ENCODE data around the gene SERPINA7. TPM values are rescaled to one million over a fixed set of nuclear protein-coding genes. Genes with fewer than 3 reads are reported as not detected.

Gene SERPINA7
- polyA plus RNA-seq, 1 donor from 2014 or later, result not detected

- Histone ChIP-seq H3K9me3 (ENCODE audit: low read length) (no peaks in the 10 kb centered on the region), H3K4me3 (ENCODE audit: low read length) (no peak overlapping the region), H3K27me3 (ENCODE audit: insufficient read depth, low read depth, low read length) (no peaks in the 10 kb centered on the region)
These were observed 24.3 kb downstream of the SERPINA7 start for GRCh38 chrX:106014119-106014775.

GRCh38 chrX:106009145-106009544 lies 29.4 kb downstream of the SERPINA7 start:
- no peak overlapping the region for H3K27ac ChIP-seq (ENCODE audit: low read length)
- no peaks in the 10 kb centered on the region for H3K27me3 ChIP-seq (ENCODE audit: insufficient read depth, low read depth, low read length)
- no peak overlapping the region for H3K4me2 ChIP-seq (ENCODE audit: low read length)
- H3K4me3 ChIP-seq (ENCODE audit: low read length), result no peak overlapping the region
- H3K9me2 ChIP-seq (ENCODE audit: insufficient read depth, low read length), result no peaks in the 10 kb centered on the region
- no peak overlapping the region for H3K9ac ChIP-seq (ENCODE audit: low read length)
- TF ChIP-seq TAF1 (IDR thresholded peaks at IDR 0.05; ENCODE audit: low read depth), result no peak
- TF ChIP-seq CTCF (IDR thresholded peaks at IDR 0.05; ENCODE audit: poor library complexity, severe bottlenecking), result no peak
- no peak for TF ChIP-seq RAD21 (conservative IDR thresholded peaks at IDR 0.05)
- TF ChIP-seq REST (IDR thresholded peaks at IDR 0.05; ENCODE audit: borderline replicate concordance), result no peak
- no peaks in the 10 kb centered on the region for H3K9me3 ChIP-seq (ENCODE audit: low read length)
- no peaks in the 10 kb centered on the region for H3F3A ChIP-seq (ENCODE audit: insufficient read depth, low read length, poor library complexity, severe bottlenecking)
- no peak overlapping the region for H2AFZ ChIP-seq (ENCODE audit: low read depth, low read length)
- H3K79me2 ChIP-seq (replicated peaks; ENCODE audit: insufficient read depth, low read length), result no peaks in the 10 kb centered on the region
- H4K20me1 ChIP-seq (ENCODE audit: insufficient read depth), result no peaks in the 10 kb centered on the region
- no peaks in the 10 kb centered on the region for H3K36me3 ChIP-seq (ENCODE audit: insufficient read depth, low read length)

More at GRCh38 chrX:106014119-106014775, 24.3 kb downstream of the SERPINA7 start:
- Histone ChIP-seq H4K20me1 (ENCODE audit: insufficient read depth) (no peaks in the 10 kb centered on the region), H3F3A (ENCODE audit: insufficient read depth, low read length, poor library complexity, severe bottlenecking) (no peaks in the 10 kb centered on the region), H3K27ac (ENCODE audit: low read length) (no peak overlapping the region), H3K4me2 (ENCODE audit: low read length) (no peak overlapping the region), H3K9me2 (ENCODE audit: insufficient read depth, low read length) (no peaks in the 10 kb centered on the region), H3K79me2 (replicated peaks; ENCODE audit: insufficient read depth, low read length) (no peaks in the 10 kb centered on the region), H3K9ac (ENCODE audit: low read length) (no peak overlapping the region), H3K36me3 (ENCODE audit: insufficient read depth, low read length) (no peaks in the 10 kb centered on the region), H2AFZ (ENCODE audit: low read depth, low read length) (no peak overlapping the region)
- TF ChIP-seq POLR2AphosphoS5 (IDR thresholded peaks at IDR 0.05) (no peak), TAF1 (IDR thresholded peaks at IDR 0.05; ENCODE audit: low read depth) (no peak), EZH2 (IDR thresholded peaks at IDR 0.05; ENCODE audit: borderline replicate concordance, insufficient read depth, low read length, poor library complexity, severe bottlenecking) (no peak), SMC3 (conservative IDR thresholded peaks at IDR 0.05; ENCODE audit: poor library complexity) (no peak), EP300 (conservative IDR thresholded peaks at IDR 0.05; ENCODE audit: poor library complexity, severe bottlenecking) (no peak), RAD21 (conservative IDR thresholded peaks at IDR 0.05) (no peak), CTCF (IDR thresholded peaks at IDR 0.05; ENCODE audit: poor library complexity, severe bottlenecking) (no peak), REST (IDR thresholded peaks at IDR 0.05; ENCODE audit: borderline replicate concordance) (no peak), MXI1 (conservative IDR thresholded peaks at IDR 0.05; ENCODE audit: poor library complexity, severe bottlenecking) (no peak)

Data from neural cell (in vitro differentiated cells).